GM21381 (cell line): ENCODE results near the gene MYL12B.
A peak's percentile ranks its signal among the peaks of the same experiment; 100 is the strongest.
"Not testable (repeated sequence)": the region's sequence is repeated elsewhere in the genome, so short reads cannot be mapped to it uniquely, and the experiment has no call there.

Source experiments
- ATAC-seq: cut with Tn5 transposase; IDR thresholded peaks from one replicate; pipeline ENCODE4 v1.9.1; 2021; ENCODE audit warnings: mild to moderate bottlenecking, moderate library complexity; ENCODE audit not compliant: unreplicated experiment

MYL12B gene

DNA sequence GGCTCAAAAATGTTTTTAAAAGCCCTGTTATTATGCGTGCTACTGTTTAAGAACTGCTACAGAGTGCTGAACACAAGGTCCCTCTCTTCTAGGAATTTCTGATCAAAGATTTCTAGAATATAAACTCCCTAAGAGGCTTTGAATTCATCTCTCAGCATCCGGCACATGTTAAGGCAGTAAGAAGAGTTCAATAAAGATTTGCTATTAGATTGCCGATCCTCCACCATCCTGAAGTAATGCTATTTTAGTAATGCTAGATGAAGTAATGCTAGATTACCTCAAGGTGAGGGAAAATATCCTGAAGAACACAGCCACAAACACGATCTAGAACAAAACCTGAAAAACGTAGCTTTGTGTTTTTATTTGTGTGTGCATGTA lies 949 bp upstream of the MYL12B start:
- ATAC-seq: no peak

GRCh38 chr18:3262234-3263131 lies 550 bp downstream of the MYL12B start:
- ATAC-seq: peak; percentile 41

GRCh38 chr18:3263132-3263700 lies 1.3 kb downstream of the MYL12B start:
- ATAC-seq: no peak

GRCh38 chr18:3264362-3264761 lies 2.4 kb downstream of the MYL12B start:
- no peak for ATAC-seq

DNA sequence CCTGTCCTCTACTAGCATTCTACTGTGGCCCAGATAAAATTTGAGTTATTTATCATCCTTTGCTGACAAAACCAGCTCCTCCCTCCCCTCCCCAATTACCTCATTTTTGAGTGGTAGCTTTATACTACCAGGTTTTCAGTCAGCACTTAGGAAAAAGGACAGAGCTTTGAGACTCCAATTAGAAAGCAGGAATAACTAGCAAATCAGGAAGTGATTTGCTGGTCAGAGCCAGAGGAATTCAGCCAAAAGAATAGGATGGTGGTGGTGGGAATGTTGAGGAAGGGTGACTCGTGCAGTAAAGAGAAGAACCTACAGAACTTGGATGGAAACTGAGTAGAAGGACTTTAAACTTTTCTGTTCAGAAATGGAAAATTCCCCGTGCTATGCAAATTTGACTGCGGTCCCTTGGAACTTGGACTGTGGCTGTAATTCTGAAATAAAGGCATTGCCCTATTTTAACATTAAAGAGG lies 3.7 kb downstream of the MYL12B start:
- no peak for ATAC-seq

DNA sequence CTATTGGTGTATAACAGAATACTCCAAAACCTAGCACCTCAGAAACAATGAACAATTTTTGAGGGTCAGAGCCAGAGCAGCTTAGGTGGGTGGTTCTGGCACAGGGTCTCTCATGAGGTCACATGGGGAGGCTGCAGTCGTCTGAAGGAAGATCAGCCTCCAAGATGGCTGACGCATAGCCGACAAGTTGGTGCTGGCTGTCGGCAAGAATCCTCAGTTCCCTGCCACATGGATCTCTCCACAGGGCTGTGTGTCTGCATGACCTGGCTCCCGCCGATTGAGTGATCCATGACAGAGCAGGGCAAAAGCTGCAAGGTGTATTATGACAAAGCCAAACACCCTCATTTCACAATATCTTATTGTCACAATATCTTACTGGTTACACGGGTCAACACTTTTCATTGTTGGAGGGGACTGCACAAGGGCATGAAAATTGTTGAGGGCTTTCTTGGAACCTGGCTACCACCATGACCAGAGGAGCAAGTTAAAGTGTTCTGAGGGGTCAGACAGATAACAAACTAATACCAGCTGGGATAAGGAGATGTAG lies 4.2 kb downstream of the MYL12B start:
- no peak for ATAC-seq

- no peak for ATAC-seq
Measured at GRCh38 chr18:3268306-3268705, 6.4 kb downstream of the MYL12B start.

GRCh38 chr18:3269241-3269913 lies 7.4 kb downstream of the MYL12B start:
- no peak for ATAC-seq

- no peak for ATAC-seq
Measured at GRCh38 chr18:3269914-3270299, 8.0 kb downstream of the MYL12B start.

GRCh38 chr18:3273042-3273441 lies 11.1 kb downstream of the MYL12B start:
- no peak for ATAC-seq

DNA sequence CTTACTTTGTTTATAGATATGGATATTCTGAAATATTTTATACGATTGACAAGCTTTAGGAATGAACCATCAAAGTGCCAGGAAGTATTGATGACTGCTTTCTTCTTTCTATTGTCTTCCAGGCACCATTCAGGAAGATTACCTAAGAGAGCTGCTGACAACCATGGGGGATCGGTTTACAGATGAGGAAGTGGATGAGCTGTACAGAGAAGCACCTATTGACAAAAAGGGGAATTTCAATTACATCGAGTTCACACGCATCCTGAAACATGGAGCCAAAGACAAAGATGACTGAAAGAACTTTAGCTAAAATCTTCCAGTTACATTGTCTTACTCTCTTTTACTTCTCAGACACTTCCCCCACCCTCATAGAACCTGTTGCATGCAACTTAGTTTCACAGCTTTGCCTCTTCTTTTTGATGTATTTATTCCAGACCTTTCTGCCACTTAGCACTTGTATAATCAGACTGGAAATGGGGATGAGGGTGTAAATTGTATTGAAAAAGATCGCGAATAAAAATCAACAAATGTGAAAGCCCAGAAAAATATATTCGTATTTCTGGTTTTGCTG lies 15.8 kb downstream of the MYL12B start:
- ATAC-seq: not testable (repeated sequence)

DNA sequence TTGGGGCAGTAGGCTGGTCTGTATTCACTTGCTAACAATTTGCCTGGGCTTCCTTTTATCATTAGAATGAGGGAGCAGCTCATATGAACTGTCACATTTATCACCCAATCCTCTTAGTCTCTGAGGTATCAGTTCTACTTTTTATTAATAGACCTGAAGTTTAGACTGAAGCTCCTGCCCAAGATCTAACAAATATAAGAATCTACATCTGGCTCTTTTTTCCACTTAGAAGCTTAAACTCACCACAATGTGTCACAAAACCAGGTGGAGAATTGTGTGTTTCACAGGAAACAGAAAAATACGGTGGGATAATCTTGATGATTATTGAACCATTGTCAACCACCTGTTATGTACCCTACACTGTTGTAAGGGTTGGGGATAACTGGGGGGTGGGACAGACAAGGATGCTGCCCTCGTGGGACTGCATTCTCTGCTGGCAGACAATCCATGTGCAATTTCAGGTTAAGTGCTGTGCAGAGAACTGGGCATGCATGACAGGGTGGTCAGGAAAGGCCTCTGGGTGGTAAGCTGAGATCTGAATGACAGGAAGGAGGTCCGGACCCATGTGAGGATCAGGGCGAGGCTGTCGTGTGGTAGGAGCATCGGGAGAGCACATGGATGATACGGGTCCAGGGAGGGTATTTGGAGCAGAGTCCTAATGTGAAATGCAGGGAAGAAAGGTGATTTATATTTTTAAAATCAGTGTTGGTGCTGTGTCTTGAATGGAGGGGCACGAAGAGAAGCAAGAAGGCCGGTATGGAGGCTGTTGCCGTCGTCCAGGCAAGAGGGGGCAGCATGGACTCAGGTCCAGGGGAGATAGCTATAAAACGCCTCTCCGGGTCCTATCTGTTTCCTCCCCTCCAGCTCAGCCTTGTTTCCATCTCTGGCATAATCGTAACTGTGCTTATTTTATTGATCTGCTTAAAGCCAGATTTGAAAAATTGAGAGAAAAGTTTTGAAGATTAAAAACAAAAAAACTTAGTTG lies 17.6 kb downstream of the MYL12B start:
- ATAC-seq: peak; percentile 75

DNA sequence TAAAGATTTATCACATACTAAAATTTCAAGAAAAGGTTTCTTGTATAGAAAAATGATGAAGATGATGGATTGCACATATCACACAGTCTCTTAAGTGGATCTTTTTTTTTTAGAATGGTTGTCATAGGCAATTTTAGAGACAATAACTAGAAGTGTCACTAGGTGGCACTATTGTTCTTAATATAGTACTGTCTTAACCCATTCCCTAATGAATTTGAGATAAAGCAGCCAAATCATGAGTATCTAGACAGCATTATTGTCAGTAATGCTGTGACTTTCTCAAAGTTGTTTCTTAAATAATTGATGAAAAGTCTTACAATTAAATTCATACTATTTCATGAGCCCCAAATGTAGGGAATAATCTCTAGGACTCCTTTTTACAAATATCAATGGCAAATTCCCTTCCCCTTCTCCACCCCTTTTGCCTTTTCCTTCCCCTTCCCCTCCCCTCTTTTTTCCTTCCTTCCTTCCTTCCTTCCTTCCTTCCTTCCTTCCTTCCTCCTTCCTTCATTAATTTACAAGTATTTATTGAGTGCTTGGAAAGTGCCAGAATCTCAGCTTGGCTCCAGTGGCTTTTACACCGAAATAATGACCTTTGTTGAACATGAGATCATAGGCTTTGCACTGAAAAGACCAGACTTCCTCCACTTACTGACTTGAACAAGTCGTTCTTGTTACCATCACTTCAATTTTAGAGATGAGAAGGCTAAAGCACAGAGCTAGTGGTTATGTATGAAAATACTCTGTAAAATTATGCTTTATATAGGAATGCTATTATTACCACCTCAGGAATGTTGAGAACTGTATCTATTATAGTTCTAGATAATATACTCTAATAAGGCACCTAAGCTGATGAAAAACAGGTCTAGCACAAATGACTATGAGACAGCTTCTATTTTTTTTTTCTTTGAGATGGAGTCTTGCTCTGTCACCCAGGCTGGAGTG lies 19.8 kb downstream of the MYL12B start:
- ATAC-seq: no peak

DNA sequence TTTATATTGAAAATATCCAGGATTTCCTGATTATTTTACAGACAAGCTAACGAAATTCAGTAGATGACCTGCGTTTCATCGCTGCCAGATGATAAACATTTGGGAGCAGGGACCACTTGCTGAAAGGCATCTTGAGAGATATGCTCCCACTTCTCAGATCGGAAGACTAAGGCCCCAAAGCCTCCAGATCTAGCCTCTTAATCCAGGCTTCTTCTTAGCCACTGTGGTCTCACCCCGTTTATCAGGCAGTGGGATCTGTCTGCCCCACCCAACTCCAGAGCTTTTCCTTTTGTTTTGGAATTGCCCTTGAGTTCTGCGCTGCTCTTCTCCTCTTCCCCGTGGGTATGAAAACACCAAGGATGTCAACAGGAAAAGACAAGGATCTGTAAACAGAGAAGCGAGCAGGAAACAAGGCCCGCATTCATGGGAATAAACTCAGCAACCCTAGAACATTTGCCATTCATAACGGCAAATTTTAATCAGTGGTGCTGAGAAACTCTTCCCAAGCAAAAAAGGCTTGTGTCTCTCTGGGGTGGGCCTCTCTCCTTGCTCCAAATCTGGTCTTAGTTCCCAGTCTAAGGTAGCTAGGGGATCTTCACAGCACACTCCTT lies 21.4 kb downstream of the MYL12B start:
- ATAC-seq: no peak

DNA sequence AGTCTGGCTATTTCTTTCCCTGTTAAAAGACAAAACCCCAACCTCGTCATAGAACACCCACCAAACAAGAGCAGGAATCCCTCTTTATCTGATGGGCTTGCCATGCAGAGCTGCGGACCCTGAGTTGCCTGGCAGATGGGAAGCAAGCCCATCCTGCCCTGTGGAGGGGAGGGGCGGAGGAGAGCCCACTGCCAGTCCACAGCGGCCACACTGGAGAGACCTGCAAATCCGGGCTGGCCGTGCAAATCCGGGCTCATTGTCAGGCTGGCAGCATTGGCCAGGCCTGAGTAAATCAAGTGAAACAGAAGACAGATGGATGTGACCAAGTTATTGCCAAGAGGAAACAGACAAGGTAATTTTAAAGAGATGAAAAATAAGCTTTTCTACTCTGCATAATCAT lies 22.0 kb downstream of the MYL12B start:
- no peak for ATAC-seq

DNA sequence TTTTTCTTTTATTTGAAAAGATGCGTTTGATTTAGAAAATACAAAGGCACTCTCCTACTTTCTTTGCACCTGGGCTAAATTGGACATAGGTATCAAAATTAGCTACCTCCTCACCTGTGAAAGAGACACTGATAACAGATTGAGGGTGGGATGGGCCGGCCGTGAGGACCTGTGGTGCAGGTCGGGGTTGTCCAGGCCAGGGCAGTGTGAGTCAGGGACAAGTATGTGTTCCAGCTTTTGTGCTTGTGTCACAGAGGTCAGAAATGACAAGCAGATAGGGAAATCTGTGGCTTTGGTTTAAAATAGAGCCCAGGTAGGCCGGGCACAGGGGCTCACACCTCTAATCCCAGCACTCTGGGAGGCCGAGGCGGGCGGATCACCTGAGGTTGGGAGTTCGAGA lies 22.6 kb downstream of the MYL12B start:
- no peak for ATAC-seq

DNA sequence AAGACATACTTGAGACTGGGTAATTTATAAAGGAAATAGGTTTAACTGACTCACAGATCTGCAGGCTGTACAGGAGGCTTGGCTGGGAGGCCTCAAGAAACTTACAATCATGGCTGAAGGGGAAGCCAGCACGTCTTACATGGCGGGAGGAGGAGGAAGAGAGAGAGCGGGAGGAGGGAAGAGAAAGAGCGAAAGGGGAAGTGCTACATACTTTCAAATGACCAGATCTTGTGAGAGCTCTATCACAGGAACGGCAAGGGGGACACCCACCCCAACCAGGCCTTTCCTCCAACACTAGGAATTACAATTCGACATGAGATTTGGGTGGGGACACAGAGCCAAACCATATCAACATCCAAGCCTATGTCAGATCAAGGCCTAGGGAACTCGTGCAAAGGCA lies 24.2 kb downstream of the MYL12B start:
- ATAC-seq: no peak

DNA sequence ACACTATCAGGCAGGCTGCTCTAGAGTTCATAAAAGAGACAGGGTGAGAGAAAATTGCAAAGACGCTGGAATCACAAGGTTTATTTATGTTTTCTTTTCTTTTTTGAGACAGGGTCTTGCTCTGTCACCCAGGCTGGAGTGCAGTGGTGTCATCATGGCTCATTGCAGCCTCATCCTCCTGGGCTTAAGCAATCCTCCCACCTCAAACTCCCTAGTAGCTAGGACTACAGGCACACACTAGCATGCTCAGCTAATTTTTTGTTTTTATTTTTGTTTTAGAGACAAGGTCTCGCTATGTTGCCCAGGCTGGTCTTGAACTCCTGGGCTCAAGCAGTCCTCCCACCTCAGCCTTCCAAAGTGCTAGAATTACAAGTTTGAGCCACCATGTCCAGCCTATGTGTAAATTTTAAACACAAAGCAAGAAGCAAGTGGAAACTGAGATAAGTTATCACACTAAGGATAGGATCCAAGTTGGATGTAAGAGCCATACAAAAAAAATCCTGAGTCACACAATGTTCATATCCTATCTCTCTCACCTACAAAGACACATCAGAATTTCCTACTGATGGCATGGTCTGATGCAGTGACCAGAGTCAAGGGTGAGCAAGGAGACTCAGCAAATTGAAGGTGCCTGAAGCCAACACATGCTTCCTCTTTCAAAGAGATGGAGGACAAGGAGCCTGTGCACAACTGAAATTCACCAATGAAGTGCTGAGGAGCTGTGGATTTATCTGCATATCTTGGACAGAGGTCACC lies 31.4 kb downstream of the MYL12B start:
- no peak for ATAC-seq
